Stimulated activated CD8-positive, alpha-beta memory T cell treated with anti-CD3 and anti-CD28 coated beads, Interleukin-4, amount 100 ng/mL, for 4 hours (primary cell): ENCODE measurements around the gene MSH5.

Source experiments
- DNase-seq, 2 donors: peaks; one replicate each; pipeline ENCODE4 v3.0.0-alpha.2; 2020; ENCODE audit warnings: low read depth in 2 of 2, low spot score in 1 of 2

The MSH5 gene

DNA sequence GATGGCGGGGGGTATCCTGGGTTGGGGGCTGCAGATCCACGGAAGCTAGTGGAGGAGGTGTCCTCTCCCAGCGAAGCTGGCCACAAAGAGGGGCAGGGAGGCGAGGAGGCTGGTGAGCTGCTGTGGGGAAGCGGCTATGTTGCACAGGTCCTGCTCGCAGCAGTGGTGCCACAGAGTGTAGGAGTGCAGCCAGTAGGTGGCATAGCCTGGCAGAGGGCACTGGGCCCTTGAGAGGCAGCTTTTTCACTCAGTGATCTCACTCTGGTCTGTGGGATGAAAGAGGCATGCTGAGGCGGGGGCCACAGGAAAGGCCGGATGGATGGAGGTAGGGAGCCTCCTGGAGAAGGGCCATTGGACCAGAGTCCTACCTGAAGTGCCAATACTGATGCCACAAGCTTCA, 27.5 kb upstream of the MSH5 start:
- no peak for DNase-seq

DNA sequence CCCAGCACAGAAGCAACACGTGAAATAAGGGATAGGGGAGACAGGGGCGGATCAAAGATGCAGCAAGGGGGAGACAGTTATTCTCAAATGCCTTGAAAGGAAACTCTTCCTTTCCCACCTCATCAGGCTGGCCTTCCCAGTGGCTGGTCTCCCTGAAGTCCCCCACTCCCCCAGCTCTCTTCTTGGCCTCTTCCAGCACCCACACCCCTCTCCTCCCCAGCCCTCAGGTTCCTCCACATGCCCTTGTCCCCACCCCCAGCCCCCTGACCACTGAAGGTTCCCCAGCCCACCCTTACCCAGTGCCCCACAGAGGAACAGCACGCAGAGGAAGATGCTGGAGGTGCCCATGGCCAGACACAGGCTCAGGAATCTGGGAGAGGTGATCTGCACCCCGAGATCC, 26.3 kb upstream of the MSH5 start:
- no peak for DNase-seq

- DNase-seq: no peak
Measured at GRCh38 chr6:31713991-31714684, 25.7 kb upstream of the MSH5 start.

GRCh38 chr6:31715022-31715958, 24.5 kb upstream of the MSH5 start, which contains the start of gene LY6G6D:
Gene LY6G6D (plus strand): TSS chr6:31715348. CDS start chr6:31715356, 8 bp downstream.
- no peak for DNase-seq

GRCh38 chr6:31717499-31718222, 22.1 kb upstream of the MSH5 start:
- DNase-seq: no peak

- DNase-seq: no peak
Measured at GRCh38 chr6:31718265-31718664, 21.5 kb upstream of the MSH5 start.

- DNase-seq: no peak
Measured at GRCh38 chr6:31719001-31719400, 20.8 kb upstream of the MSH5 start.

DNA sequence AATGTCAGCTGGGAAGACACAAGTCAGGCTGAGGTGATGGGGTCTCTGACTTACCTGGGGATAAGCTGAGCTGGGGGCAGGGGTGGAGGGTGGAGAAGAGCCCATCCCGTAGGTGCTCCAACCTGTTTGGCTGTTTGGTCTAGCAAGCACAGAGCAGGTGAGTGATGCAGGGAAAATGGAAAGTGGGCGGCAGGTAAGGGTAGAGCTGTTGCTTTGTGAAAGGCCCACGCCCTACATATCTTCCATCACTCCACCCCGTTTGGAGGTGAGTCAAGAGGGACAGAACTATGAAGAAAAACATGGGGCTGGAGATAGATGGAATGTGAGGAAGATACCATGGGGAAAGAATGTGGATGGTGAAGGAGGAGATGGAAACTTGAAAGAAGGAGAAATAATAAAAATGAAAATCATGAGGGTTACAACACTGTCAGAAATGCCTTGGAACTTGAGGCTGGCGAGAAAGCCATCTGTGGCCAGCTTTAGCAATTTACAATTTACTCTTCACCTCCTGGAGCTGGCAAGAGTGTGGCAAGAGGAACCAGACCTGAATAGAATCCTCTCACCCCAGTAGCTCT, 19.5 kb upstream of the MSH5 start:
- DNase-seq: no peak

- DNase-seq: no peak
Measured at GRCh38 chr6:31721351-31722020, 18.3 kb upstream of the MSH5 start, which contains the start of gene LY6G6C. Gene LY6G6C (minus strand): TSS chr6:31721746. CDS start chr6:31721679, 67 bp downstream.

GRCh38 chr6:31722173-31722572, 17.6 kb upstream of the MSH5 start:
- no peak for DNase-seq

- no peak for DNase-seq
Measured at GRCh38 chr6:31723245-31723979, 16.4 kb upstream of the MSH5 start, which contains the start of gene MPIG6B. Gene MPIG6B (plus strand): TSS chr6:31723373. CDS start chr6:31723384, 11 bp downstream.

DNA sequence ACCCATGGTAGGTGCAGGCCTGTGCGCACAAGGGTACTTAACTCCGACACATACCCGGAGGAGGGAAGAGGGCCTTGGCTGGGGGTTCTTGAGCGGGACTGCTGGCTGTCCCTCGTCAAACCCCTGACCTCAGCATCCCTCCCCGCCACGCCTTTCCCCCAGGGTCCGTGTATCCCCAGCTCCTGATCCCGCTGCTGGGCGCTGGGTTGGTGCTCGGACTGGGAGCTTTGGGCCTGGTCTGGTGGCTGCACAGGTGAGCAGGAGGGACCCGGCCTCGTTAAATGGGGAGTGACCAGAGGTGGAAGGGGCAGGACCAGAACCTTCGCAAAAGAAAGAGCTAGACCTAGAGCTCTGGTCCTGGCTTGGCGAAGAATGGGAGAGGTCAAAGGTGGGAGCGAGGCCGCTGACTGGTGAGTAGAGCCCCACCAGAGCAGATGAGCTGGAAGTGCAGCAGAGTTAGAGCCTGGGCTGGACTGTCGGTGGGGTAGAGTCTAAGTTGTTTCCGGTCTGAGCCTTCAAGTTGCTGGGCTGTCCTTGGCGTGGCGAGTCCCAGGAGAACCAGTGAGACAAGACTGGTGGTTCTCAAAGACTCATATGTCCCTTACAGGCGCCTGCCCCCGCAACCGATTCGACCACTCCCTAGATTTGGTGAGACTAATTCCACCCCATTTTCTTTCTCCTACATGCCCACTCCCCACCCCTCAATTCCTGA, 15.7 kb upstream of the MSH5 start:
- DNase-seq: no peak

DNA sequence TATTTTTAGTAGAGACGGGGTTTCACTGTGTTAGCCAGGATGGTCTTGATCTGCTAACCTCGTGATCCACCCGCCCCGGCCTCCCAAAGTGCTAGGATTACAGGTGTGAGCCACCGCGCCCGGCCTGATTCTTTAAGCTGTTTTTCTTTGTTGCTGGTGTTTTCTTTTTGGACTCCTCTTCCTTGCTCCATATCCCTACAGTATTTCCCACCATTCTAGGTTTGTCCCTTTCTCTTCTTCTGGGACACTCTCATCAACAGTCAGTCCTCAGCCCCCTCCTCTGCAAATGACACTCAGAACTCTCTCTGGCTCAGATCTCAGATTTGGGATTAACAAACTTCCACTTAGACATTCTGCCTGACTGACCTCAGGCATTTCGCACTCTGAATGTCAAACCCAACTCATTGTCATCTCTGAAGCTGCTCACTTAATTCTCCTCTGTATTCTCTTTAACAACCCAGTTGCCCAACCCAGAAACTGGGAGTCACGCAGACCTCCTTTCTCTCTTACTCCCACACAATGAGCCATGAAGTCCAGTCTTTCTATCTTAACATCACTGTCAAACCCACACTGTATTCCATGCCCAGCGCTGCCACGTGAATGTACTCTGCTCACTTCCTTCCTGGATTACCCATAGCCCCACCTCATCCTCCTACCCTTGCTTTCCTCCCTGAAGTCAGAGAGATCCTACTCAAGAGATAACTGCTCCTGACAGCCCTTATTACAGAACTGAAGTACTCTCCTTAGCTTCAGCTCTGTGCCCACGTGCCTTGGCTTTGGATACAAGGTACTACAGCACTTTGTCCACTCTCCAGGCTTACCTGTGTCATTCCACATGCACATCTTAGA, 14.1 kb upstream of the MSH5 start:
- no peak for DNase-seq

DNA sequence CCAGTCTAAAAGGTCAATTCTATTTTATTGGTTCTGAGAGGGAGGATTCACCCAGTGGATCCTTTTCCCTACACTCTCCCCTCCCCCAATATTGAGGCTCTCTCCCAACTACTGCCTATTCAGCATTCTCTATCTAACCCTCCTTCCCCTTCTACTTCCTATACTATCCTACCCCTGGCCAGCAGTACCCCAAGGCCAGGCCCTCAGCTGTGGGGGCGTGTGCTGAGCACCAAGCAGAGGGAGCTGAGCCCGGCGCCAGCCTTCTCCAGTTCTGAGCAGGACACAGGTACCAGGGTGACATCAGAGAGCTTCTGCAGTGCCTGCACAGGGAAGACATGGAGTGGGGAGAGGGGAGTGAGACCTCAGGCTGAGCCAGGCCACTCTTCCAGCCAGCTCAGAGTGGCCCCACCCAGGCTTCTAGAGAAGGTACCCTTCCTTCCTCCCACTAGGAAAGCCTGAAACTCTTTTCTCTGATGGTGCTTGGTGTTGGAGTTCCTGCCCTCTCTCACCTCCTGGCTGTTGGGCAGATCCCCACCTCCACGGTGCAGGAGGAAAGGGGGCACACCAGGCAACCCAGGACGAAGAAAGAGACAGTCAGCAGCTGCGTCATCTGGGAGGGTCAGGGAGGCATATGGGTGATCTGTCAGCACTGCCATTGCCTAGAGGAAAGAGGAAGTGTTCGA, 12.6 kb upstream of the MSH5 start:
- DNase-seq: no peak

- no peak for DNase-seq
Measured at GRCh38 chr6:31727717-31728671, 11.8 kb upstream of the MSH5 start.

DNA sequence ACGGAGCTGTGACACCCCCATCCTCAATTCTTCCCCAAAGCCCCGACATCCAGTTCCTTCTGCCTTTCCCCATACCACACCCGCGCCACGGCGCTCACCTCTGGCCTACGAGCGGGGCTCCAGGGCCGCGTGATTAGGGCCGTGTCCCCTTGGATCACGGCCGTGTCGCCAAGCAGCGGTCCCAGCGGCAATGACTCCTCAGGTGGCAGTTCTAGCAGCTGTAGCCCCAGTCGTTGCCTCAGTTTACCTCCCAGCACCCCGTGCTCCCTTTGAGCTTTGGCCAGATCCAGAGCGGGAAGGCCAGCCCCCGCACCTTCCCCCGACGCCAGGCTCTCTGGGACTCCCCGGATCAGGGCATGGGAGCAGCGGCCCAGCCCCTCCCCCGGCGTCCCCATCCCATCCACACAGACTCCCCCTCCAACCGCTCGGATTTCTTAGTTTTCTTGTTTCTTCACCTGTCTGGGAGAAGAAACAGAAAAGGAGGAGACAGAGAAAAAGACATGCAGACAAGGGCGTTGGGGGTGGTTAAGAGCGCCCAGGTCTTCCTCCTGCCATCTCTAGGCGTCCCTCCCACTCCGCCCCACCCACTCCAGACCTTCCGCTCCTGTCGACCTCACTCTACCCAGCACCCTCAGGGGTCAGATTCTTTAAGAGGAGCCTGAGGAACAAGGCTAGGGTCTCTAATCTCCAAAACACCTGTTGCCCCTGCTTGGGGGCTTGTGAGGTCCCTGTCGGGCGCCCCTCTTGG, 10.9 kb upstream of the MSH5 start, which contains the start of gene DDAH2:
DDAH2 (minus strand) TSS at position 533 of the 748 bp plus-strand sequence; CDS start at position 395, 138 bp downstream.
- DNase-seq: no peak
